ENCODE data around the gene F10.

Gene F10

DNA sequence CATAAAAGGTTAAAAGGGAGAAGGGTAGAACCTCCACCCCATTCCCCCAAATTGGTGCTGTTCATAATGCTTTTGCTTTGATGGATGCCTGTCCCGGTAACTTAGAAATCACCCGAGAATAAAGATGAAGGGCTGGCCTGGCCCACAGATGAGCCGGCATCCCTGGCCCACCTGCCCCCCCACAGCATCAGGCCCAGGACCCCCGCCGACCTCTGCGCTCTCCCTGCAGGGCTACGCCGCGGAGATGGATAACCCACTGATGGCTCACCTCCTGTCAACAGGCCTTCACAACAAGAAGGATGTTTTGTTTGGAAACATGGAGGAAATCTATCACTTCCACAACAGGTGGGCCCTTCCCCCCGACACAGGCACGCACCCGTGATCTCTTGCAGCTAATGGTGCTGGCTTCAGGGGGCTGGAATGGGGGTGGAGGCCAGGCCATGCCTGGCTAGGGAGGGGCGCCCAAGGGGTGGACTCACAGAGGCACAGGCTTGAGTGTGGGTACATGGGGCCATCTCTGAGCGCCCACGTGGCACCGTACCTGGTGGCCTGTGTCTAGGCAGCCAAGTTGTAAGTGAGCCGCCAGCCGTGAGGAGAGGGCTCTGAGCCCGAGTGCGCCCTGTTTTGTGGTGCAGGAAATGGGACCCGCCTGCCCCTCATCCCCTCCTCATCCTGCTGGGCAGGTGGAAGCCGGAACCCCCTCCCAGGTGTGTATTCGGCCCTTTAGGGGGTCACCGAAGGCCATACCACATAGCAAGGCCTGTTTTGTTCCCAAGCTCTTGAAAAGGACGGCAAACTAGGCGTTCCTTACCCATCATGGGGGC, 40.2 kb upstream of the F10 start:
- no peak overlapping the region for H3K4me3 ChIP-seq (ENCODE audit: low read depth, low read length)
- TF ChIP-seq, protein P1, sequence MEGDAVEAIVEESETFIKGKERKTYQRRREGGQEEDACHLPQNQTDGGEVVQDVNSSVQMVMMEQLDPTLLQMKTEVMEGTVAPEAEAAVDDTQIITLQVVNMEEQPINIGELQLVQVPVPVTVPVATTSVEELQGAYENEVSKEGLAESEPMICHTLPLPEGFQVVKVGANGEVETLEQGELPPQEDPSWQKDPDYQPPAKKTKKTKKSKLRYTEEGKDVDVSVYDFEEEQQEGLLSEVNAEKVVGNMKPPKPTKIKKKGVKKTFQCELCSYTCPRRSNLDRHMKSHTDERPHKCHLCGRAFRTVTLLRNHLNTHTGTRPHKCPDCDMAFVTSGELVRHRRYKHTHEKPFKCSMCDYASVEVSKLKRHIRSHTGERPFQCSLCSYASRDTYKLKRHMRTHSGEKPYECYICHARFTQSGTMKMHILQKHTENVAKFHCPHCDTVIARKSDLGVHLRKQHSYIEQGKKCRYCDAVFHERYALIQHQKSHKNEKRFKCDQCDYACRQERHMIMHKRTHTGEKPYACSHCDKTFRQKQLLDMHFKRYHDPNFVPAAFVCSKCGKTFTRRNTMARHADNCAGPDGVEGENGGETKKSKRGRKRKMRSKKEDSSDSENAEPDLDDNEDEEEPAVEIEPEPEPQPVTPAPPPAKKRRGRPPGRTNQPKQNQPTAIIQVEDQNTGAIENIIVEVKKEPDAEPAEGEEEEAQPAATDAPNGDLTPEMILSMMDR (IDR thresholded peaks at IDR 0.05; ENCODE audit: borderline replicate concordance, insufficient read depth, low read depth, low read length): no peak

- H3K4me3 ChIP-seq (ENCODE audit: low read depth, low read length): no peak overlapping the region
- TF ChIP-seq, protein P1 (IDR thresholded peaks at IDR 0.05; ENCODE audit: borderline replicate concordance, insufficient read depth, low read depth, low read length): no peak
Measured at GRCh38 chr13:113083022-113083373, 39.6 kb upstream of the F10 start.

- no peak overlapping the region for H3K4me3 ChIP-seq (ENCODE audit: low read depth, low read length)
- TF ChIP-seq, protein P1 (IDR thresholded peaks at IDR 0.05; ENCODE audit: borderline replicate concordance, insufficient read depth, low read depth, low read length): no peak
Measured at GRCh38 chr13:113083402-113084061, 39.1 kb upstream of the F10 start.

DNA sequence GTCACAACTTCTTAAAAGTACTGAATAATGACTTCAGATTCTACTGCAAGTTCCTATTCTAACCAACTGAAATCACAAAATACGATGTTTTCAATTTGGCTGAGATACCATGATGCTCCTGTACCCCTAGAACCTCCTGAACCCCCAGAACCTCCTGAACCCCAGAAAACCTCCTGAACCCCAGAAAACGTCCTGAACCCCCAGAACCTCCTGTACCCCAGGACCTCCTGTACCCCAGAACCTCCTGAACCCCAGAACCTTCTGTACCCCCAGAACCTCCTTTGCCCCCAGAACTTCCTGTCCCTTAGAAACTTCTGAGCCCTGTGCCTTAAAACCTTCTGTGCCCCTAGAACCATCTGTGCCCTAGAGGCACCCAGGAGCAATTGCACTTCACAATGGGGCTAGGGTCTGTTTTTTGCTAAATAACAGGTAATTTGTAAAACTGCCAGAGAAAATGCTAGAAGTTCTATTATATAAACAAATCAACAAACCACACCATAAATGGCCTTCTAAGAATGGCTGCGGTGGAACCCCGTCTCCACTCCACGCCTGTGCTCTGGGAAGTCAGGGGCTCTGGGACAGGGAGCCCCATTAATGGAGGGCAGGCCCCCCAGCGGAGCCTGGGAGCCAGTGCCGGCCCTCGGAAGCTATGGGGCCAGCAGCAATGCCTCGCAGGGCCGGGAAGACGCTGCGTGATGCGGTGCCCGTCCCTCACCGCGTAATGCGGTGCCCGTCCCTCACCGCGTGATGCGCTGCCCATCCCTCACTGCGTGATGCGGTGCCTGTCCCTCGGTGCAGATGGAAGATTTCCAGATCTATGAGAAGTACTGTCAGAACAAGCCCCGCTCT, 38.3 kb upstream of the F10 start:
- H3K4me3 ChIP-seq (ENCODE audit: low read depth, low read length): no peak overlapping the region
- TF ChIP-seq, protein P1 (IDR thresholded peaks at IDR 0.05; ENCODE audit: borderline replicate concordance, insufficient read depth, low read depth, low read length): no peak

DNA sequence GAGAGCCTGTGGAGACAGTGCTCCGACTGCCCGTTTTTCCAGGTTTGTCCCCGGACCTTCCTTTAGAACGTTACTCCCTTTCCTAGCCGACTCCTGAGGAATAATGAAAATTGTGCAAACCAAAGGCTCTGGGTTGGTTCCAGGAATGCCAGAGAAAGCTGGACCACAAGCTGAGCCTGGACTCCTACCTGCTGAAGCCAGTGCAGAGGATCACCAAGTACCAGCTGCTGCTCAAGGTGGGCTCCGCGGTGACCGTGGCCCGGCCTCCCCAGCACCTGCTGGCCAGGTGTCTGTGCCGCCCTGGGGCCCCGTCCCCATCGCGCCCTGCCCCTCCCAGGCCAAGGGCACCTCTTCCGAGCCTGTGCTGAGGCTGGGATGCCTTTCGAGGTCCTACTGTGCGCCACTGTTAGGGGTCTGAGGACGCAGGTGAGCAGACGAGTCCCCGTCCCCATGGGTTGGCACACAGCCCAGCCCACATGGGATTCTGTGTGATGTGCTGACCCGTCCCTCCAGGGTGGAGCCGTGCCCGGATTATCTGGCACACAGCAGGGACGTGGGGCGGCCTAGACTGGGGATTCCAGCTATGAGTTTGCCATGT, 37.6 kb upstream of the F10 start:
- TF ChIP-seq, protein P1 (IDR thresholded peaks at IDR 0.05; ENCODE audit: borderline replicate concordance, insufficient read depth, low read depth, low read length): no peak
- H3K4me3 ChIP-seq (ENCODE audit: low read depth, low read length): no peak overlapping the region

DNA sequence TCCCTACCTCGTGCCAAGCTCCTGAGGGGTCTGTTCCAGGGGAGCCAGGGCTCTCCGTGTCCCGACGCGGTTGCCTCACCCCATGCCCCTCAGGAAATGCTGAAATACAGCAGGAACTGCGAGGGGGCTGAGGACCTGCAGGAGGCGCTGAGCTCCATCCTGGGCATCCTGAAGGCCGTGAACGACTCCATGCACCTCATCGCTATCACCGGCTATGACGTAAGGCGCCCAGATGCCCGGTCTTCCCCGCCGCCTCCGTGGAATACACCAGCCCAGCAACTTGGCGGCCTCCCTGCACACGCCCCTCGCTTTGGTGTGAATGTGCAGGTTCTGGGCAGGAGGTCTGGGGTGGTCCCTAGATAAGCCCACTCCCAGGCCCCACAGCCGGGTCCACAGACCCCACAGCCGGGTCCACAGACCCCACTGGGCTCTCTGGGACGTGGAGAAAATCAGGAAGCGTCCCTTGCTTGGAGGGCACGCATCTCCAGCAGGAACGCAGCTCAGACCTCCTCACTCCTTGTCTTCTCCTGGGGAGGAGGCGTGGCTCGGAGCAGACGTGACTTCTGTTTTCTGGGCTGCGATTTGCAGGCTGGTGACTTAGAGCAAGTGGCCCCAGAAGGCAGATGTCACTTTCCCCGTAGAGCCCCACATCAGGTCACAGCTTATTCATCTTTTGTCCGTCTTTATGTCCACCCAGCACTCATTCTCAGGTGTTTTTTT, 36.4 kb upstream of the F10 start:
- TF ChIP-seq, protein P1 (IDR thresholded peaks at IDR 0.05; ENCODE audit: borderline replicate concordance, insufficient read depth, low read depth, low read length): no peak

More for the DNA sequence above, 36.4 kb upstream of the F10 start:
- no peak overlapping the region for H3K4me3 ChIP-seq (ENCODE audit: low read depth, low read length)
